GM12891 (cell line): ENCODE data around the gene UBP1.

ENCODE experiments used
- POLR2A ChIP-seq: IDR thresholded peaks from 2 replicates; pipeline ENCODE4 v1.6.1; 2011; ENCODE audit warnings: low read depth, low read length, control low read depth
- POLR2AphosphoS5 ChIP-seq: IDR thresholded peaks from 2 replicates; pipeline ENCODE4 v1.6.1; 2011; ENCODE audit warnings: low read depth, low read length, control low read depth

DNA sequence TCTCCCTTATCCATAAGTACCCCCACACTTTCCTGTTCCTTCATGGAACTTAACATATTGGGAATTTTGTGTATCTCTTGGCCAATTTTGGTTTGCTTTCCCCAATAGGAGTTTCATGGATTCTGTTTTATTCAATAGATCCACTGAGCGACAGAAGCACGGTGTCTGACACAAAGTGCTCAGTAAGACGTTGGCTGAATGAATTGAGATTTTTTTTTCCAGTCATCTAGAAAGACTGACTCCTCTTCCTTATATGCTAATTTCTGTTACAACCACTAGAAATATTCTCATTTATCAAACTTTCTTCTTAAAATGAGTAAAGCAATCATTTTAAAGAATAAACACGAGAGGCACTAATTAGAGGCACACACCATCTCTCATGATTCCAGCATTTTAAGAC is 48.1 kb downstream of the UBP1 start:
- TF ChIP-seq POLR2A (no peak), POLR2AphosphoS5 (no peak)
